Mononuclear cell (primary cell): ENCODE results near the gene YPEL5. TPM values are rescaled to one million over a fixed set of nuclear protein-coding genes. Genes with fewer than 3 reads are reported as not detected.
A peak's percentile ranks its signal among the peaks of the same experiment; 100 is the strongest.
"Not testable (repeated sequence)": the region's sequence is repeated elsewhere in the genome, so short reads cannot be mapped to it uniquely, and the experiment has no call there.

Experiments
- H3K27me3 ChIP-seq: 2 replicates; pipeline ENCODE4 v1.6.0; 2011; ENCODE audit warnings: low read length, control low read depth; ENCODE audit not compliant: insufficient read depth
- H3K4me1 ChIP-seq: 2 replicates; pipeline ENCODE4 v1.5.1; 2011; ENCODE audit warnings: mild to moderate bottlenecking, low read length, control low read depth; ENCODE audit not compliant: insufficient read depth
- H3K4me3 ChIP-seq: 2 replicates; pipeline ENCODE4 v1.5.1; 2011; ENCODE audit warnings: mild to moderate bottlenecking, low read length, moderate library complexity
- H3K9me3 ChIP-seq: 2 replicates; pipeline ENCODE4 v1.5.1; 2011; ENCODE audit warnings: low read depth, mild to moderate bottlenecking, control low read depth, low read length
- total RNA-seq: library from RNA; depleted of rRNA; stranded (reverse); fragments of >200 nt; gene quantifications from one replicate; pipeline ENCODE4 v1.2.3, GENCODE V29; 2012

The YPEL5 gene
- total RNA-seq, 1 donor: 625 TPM

- H3K9me3 ChIP-seq: no peaks in the 10 kb centered on the region
- no peaks in the 10 kb centered on the region for H3K27me3 ChIP-seq
- H3K4me3 ChIP-seq: no peak overlapping the region
- H3K4me1 ChIP-seq: peaks cover 3% of the 10 kb centered on the region
Measured at GRCh38 chr2:30115141-30115980, 31.4 kb upstream of the YPEL5 start.

- Histone ChIP-seq H3K27me3 (no peaks in the 10 kb centered on the region), H3K4me1 (peaks cover 3% of the 10 kb centered on the region), H3K9me3 (no peaks in the 10 kb centered on the region), H3K4me3 (no peak overlapping the region)
Measured at GRCh38 chr2:30115981-30116285, 30.9 kb upstream of the YPEL5 start.

GRCh38 chr2:30122362-30122761 is 24.4 kb upstream of the YPEL5 start:
- no peaks in the 10 kb centered on the region for H3K9me3 ChIP-seq
- H3K4me1 ChIP-seq: no peaks in the 10 kb centered on the region
- H3K27me3 ChIP-seq: peaks cover 10% of the 10 kb centered on the region
- H3K4me3 ChIP-seq: no peak overlapping the region

GRCh38 chr2:30127016-30127893 is 19.6 kb upstream of the YPEL5 start:
- no peaks in the 10 kb centered on the region for H3K4me1 ChIP-seq
- H3K4me3 ChIP-seq: no peak overlapping the region
- peaks cover 10% of the 10 kb centered on the region for H3K27me3 ChIP-seq
- no peaks in the 10 kb centered on the region for H3K9me3 ChIP-seq

- no peaks in the 10 kb centered on the region for H3K9me3 ChIP-seq
- H3K27me3 ChIP-seq: peaks cover 4% of the 10 kb centered on the region
- H3K4me1 ChIP-seq: no peaks in the 10 kb centered on the region
- H3K4me3 ChIP-seq: no peak overlapping the region
Measured at GRCh38 chr2:30134582-30134981, 12.2 kb upstream of the YPEL5 start.

GRCh38 chr2:30135541-30135940 is 11.3 kb upstream of the YPEL5 start:
- Histone ChIP-seq H3K27me3 (peaks cover 4% of the 10 kb centered on the region), H3K4me3 (no peak overlapping the region), H3K4me1 (no peaks in the 10 kb centered on the region), H3K9me3 (no peaks in the 10 kb centered on the region)

- no peaks in the 10 kb centered on the region for H3K4me1 ChIP-seq
- H3K4me3 ChIP-seq: no peak overlapping the region
- peaks cover 4% of the 10 kb centered on the region for H3K27me3 ChIP-seq
- no peaks in the 10 kb centered on the region for H3K9me3 ChIP-seq
Measured at GRCh38 chr2:30136764-30137444, 9.9 kb upstream of the YPEL5 start.

- Histone ChIP-seq H3K27me3 (peaks cover 4% of the 10 kb centered on the region), H3K4me1 (no peaks in the 10 kb centered on the region), H3K9me3 (no peaks in the 10 kb centered on the region), H3K4me3 (no peak overlapping the region)
Measured at GRCh38 chr2:30139131-30139870, 7.5 kb upstream of the YPEL5 start.

GRCh38 chr2:30141136-30141535 is 5.7 kb upstream of the YPEL5 start:
- H3K4me3 ChIP-seq: no peak overlapping the region
- H3K4me1 ChIP-seq: peaks cover 14% of the 10 kb centered on the region
- H3K9me3 ChIP-seq: no peaks in the 10 kb centered on the region
- H3K27me3 ChIP-seq: peaks cover 4% of the 10 kb centered on the region

- no peaks in the 10 kb centered on the region for H3K9me3 ChIP-seq
- peaks cover 28% of the 10 kb centered on the region for H3K4me1 ChIP-seq
- H3K27me3 ChIP-seq: no peaks in the 10 kb centered on the region
- H3K4me3 ChIP-seq: no peak overlapping the region
Measured at GRCh38 chr2:30144260-30144659, 2.5 kb upstream of the YPEL5 start.

- H3K4me3 ChIP-seq, H3K27me3 ChIP-seq, H3K9me3 ChIP-seq: not testable (repeated sequence)
- H3K4me1 ChIP-seq: peaks cover 35% of the 10 kb centered on the region
Measured at GRCh38 chr2:30144951-30145350, 1.9 kb upstream of the YPEL5 start.

GRCh38 chr2:30145826-30146336 is 926 bp upstream of the YPEL5 start:
- Histone ChIP-seq H3K9me3 (no peaks in the 10 kb centered on the region), H3K4me3 (peak overlapping the region; percentile 23), H3K4me1 (peaks cover 45% of the 10 kb centered on the region), H3K27me3 (no peaks in the 10 kb centered on the region)

- Histone ChIP-seq H3K27me3 (no peaks in the 10 kb centered on the region), H3K9me3 (no peaks in the 10 kb centered on the region), H3K4me1 (peaks cover 46% of the 10 kb centered on the region), H3K4me3 (peak overlapping the region; percentile 86)
Measured at GRCh38 chr2:30147196-30147714, 448 bp downstream of the YPEL5 start.
